HG03558 (cell line): Measurements from ENCODE around the gene MYH14.

ENCODE experiments used
- ATAC-seq: cut with Tn5 transposase; IDR thresholded peaks from one replicate; pipeline ENCODE4 v1.9.1; 2021; ENCODE audit warnings: moderate number of reproducible peaks; ENCODE audit not compliant: unreplicated experiment; ENCODE audit errors: extremely low read depth

MYH14 gene

DNA sequence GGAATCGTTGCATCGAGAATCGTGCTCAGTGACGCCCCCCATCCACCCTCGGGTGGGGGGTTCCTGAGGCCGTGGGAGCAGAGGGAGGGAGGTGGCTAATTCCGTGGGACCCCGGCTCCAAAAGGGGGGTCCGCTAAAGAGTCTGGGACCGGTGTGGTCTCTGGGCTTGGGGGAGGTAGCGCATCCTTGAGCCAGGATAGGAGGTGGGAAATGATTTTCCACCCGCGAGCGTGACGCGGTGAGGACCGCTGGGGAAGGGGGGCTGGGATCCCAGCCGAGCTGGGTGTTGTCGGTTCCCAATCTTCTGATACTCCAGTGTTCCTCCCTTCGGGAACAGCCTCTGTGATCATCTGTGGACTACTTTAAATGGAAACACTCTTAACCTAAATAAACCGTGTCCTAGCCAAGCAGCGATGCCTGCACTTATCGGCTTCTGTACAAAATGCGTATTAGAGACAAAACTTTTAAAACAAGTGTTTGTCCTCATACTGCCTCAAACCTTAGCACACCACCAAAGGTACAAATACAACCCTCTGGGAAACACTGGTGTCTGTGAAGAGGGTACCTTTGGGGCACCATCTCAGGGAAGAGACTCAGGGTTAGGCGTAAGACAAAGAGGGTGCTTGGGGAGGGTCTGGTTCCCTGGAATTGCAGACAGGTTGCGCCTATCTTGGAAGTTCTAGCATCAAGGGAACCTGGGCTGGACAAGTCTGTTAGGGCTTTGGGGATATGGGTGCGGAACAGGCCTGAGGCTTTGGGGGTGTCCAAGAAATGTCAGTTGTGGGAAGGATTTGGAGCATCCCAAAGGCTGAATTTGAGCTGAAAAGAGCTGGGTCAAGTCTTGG is 109.8 kb downstream of the MYH14 start:
- ATAC-seq: no peak

DNA sequence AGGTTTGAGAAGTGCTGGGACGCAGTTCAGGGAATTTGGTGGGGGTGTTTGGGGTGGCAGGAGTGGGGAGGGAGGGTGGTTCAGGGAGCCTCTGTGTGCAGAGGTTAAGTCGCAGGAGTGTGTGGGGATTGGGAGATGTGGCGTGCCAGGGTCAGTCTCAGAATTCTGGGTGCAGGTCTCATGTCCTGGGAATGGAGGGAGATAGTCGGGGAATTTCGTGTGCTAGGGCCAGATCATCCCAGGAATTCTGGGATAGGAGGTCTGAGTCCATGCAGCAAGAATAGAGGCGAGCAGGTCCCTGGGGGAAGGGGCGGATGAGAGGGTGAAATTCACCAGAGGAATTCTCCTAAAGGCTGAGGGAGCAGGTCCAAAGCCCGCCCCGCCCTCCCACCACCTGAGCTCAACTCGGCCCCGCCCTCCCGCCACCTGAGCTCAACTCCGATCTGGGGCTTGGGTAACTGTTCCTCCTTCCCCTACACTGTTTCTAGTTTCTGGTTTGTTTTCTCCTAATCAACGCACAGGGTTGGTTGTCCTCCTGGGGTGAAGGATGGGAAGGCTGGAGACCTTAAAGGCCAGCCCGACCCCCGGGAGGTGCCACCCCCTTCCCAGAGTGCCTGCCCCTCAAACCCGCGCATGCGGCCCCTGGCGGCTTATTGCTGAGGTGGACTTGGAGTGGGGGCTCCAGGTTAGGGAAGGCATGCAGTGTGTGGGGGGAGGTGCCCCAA is 110.6 kb downstream of the MYH14 start:
- ATAC-seq: no peak

DNA sequence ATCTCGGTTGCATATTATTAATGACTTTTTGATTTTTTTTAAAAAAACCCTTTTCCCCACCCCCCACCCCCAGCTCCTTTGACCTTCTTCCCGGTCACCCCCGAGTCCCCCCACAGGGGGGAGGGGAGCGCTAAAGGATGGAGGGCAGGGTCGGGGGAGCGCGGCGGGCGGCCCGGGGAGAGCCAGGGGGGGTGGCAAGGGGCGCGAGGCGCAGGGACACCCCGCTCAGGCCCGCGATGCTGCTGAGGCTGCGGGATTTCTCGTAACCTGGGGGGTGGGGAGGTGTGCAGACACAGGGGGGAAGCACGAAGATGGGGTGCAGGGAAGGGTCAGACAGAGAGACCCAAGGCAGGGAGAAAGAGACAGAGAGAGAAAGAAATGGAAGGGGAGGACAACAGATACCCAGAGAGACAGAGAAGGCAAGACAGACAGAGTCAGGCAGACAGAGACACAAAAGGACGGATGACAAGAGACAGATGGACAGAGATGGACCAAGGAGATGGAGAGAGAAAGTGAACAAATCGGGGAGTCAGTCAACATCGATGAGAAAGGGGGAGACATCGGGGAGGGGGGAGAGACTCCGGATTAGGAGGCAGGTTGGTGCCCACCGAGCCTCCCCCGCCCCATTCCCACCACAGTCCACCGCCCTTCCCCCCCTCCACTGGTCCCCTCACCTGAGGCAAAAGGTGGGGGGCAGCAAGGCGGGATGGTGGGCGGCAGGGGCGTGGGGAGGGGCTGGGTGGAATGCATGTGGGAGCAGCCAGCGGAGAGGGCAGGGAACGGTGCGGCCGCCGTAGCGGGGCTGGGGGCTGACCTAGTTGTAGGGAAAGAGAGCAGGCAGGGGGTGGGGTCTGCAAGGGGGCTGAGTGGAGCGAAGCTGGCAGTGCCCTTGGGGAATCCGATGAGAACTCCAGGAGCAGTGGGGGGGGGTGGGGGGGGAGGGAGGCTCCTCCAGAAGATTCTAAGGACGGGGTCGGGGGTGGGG is 111.6 kb downstream of the MYH14 start:
- ATAC-seq: no peak

DNA sequence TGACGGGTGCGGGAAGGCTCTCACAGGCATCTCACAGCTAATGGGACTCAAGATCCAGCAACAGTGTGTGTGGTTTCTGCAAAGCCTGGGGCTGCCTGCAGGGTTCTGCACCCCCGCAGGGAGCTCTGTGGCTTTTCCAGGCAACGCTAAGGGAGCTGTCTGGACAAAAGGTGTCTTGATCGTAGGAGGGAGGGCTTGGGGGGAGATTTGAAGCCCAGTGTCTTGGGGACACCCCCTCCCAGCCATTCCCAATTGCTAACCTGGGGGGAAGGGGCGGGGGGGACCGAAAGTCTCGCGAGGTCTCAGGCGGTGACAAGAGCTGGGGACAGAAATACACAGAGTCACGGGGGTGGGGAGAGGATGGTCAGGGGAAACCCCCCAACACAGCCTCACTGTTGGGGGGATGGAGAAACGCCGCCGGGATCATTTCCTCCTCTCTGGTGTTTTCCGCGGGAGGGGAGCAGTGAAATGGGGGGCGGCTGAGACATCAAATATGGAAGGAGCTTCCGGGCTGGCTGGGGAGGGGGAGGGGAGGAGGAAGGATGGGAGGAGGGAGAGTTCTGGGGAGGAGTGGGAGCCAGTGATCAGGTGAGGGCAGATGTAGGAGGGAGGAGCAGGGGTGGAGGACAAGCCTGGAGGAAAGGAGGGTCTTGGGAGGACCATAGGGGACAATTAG is 112.5 kb downstream of the MYH14 start:
- no peak for ATAC-seq

DNA sequence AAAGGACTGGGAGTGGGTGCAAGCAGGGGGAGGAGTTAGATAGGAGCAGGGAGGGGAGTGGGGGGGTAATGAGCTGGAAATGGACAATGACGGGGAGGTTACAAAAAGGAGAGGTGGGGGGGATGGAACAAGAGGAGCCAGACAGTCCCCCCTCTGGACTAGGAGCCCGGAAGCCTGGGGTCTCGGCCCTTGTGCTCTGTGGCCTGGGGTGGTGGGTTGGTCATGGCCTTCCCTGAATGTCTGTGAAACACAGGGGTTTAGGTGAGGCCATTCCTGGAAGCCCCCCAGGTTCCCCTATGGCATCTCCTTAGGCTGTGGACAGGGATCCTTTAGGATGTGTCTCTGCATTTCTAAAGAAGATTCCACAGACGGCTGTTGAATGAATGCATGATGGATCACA is 113.7 kb downstream of the MYH14 start:
- no peak for ATAC-seq

DNA sequence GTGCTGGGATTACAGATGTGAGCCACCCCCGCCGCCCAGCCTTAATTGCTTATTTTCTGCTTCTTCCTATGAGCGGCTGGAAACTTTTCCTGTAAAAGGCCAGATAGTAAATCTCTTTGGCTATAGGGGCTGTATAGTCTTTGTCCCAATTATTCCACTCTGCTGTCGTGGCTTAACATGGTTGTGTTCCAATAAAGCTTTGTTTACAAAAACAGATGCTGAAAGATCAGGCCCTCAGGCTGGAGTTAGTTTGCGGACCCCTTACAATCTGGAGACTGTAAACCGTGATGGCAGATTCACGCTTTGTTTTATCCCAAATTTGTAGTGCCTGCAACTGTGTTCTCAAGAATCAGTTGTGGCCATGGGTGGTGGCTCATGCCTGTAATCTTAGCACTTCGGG is 115.0 kb downstream of the MYH14 start:
- ATAC-seq: no peak

DNA sequence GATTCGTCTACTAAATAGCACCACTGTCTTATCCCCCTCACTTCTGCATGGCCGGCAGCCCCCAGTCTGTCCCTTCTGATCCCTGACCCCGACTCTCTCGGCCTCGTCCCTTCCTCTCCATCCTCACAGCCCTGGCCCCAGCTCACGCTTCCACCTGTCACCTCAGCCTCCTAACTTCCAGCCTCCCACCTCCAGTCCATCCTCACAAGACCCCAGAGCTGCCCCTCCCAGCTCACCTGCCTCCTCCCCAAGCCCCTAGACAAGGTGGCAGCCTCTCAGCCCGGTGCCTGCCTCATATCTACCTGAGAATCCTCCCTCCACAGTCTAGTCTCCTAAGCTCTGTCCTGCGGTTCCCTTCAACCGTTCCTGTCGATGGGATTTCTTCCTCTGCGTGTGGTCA is 115.7 kb downstream of the MYH14 start:
- ATAC-seq: no peak

DNA sequence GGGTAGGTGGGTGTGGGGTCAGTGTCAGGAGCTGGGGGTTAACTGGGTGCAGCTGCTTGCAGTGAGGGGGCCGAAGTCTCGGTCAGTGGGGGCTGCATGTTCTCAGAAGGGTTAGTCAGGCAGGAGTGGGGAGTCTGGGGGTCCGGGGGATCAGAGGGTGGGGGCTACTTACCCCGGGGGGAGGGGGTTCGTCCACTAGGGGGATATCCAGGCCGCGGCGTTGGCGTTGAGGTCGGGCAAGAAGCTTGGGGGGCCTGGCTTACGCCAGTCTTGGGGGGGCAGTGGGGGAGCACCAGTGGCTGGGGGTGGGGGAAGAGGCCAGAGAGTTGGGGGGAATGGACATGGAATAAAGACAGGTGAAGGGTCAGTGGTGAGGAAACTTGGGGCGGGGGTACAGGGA is 116.6 kb downstream of the MYH14 start:
- ATAC-seq: no peak

DNA sequence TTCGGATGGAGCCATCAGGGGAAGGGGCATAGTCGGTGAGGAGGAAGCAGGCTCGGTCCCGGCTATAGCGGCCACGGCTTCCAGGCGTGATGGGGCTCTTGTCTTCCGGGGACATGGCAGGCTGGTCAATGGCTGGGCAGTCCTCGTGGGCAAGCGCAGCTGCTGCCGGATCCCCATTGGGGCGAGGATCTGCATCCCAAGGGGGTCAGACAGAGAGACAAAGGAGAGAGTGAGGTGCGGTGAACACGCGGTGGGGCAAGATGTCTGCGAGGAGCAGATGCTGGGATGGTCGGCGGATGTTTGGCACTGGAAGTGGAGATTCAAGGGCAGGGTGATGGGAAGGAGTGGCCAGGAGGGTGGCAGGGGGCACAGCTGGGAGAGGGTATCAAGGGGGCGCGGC is 117.2 kb downstream of the MYH14 start:
- no peak for ATAC-seq

DNA sequence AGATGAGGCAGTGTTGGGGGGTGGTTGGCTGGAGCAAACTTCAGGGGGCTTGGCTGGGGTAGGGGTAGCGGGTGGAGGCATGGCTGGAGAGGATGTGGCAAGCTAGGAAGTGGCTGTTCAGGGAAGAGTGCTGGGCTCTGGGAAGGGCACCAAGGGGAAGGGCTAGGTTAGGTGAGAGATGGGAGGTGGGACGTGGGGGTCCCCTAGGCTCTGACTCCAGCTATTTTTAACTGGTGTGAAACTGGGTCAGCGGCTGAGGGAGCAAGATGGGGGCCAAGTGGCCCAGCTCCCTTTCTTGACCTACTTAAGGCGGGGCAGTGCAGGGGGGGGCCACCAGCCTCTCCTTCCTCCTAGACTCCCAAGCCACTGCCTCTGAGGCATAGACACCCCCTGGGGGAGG is 118.4 kb downstream of the MYH14 start:
- ATAC-seq: no peak

DNA sequence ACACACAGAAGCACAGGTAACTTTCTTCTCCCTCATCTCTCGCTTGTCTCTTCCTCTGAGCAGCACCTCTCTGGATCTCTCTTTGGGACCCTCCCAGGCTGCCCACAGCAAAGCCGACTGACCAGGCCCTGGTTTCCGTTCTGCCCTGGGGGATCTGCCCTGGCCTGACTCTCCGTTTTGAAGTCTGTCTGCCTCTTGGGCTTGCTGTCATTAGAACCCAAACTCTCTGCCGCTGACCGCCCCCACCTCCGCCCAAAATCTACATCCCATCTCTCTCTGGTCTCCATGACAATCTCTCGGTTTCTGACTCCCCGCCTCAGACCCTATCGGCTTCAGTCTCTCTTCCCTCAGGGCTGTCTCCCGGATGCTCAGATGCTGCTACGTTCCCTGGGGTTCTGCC is 118.8 kb downstream of the MYH14 start:
- ATAC-seq: no peak

DNA sequence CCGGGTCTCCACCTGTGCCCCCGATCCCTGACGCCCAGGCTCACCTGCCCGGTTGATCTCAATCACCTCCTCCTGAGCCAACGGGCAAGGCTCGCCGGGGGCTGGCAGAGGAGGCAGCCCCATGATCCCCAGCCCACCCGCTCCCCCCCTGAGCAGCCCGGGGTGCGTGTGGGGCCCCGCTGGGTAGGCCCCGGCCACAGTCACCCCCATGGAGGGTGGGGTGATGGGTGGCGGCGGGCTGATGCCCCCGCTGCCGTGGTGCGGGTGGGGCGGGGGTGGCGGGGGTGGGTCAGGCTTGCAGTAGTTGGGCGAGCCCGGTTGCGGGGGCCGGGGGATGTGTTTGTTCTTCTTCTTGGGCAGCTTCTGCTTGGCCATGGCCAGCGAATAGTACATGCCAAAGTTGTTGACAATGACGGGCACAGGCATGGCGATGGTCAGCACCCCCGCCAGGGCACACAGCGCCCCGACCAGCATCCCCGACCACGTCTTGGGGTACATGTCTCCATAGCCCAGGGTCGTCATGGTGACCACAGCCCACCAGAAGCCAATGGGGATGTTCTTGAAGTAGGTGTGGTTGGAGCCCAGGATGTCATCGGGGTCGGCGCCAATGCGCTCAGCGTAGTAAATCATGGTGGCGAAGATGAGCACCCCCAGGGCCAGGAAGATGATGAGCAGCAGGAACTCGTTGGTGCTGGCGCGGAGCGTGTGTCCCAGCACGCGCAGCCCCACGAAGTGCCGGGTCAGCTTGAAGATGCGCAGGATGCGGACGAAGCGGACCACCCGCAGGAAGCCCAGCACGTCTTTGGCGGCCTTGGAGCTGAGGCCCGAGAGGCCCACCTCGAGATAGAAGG is 119.7 kb downstream of the MYH14 start:
- ATAC-seq: no peak

DNA sequence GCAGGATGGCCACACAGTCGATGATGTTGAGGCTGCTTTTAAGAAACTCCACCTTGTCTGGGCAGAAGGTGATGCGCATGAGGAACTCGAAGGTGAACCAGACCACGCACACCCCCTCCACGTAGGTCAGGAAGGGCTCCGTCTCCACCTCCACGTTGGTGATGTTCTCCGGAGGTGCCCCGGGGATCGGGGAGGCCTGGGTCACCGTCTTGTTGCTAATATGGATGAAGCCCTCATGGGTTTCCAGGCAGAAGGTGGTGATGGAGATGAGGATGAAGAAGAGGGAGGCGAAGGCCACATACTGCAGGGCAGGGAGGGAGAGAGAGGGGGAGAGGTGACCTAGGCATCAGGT is 120.3 kb downstream of the MYH14 start:
- ATAC-seq: no peak

DNA sequence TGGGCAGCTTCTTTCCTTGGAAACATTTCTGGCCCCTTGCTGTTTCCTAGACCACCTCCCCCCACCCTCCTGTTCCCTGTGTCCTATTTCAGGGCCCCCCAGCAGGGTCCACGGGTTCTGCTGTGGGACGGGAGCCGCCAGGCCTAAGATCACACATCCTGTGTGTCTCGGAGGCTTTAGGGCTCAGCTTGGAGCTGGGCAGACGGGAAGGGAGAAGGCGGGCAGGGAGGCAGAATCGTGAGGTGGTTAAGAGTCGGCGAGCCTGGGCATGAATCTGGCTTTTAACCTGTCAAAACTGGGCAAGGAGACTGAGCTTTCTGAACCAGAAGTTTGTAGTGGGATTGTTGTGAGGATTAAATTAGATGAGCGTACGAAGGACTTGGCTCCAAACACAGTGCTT is 120.9 kb downstream of the MYH14 start:
- no peak for ATAC-seq

DNA sequence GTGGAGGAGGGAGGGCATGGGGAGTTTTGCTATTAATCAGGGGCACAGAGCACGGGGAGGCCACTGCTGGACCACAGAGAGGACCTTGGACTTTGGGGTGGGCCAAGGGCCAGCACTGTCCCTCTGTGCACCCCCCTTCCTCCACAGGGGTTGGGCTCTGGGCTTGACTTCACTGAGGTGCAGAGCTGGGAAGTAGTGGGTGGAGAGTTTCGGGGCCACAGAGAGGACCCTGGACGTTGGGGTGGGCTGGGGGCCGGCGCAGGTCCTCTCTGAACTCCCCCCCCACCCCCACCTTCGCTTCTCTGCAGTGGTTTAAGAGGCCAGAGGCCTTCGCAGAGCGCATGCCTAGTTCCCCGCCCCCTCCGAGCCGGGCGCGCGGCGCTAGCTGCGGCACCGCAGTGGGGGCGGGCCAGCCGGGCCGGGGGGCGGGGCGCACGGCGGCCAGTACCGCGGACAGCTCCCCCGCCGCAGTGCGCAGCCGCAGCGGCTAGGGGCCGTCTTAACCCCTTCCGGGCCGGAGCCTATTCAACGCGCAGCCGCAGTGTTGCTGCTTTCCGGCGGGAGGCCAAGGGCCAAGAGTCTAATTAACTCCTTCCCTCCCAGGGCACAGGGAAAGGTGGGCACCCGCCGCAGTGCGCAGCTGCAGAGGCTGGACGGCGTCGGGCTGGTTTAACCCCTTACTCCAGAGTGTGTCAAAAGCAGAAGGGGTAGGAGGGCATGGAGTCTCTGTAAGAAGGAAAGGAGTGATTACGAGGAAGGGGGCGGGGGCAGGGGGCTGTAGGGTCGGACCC is 122.1 kb downstream of the MYH14 start:
- ATAC-seq: no peak

DNA sequence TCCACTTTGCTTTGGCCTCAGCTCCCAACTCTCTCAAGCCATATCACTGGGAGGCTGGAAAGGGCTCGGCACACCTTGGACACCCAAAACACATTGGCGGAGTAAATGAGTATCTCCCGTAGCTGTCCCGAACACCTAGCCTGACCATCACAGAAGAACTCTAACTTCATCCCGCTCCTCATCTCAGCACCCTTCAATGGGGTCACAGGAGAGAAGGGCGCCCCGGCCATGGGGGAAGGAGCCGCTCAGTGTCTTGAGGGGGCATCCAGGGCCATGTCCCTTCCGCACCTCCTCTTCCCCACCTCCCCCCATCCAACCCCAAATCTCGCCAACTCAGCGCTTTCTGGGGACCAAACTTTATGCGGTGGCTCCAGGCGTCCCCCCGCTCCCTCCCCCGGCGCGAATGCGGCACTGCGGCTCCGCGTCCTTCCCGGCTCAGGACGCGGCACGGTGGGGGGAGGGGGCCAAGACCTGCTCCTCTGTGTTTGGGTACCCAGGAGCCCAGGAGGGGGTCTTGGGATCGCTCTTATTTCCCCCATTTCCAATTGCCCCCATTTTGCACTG is 122.8 kb downstream of the MYH14 start:
- no peak for ATAC-seq

DNA sequence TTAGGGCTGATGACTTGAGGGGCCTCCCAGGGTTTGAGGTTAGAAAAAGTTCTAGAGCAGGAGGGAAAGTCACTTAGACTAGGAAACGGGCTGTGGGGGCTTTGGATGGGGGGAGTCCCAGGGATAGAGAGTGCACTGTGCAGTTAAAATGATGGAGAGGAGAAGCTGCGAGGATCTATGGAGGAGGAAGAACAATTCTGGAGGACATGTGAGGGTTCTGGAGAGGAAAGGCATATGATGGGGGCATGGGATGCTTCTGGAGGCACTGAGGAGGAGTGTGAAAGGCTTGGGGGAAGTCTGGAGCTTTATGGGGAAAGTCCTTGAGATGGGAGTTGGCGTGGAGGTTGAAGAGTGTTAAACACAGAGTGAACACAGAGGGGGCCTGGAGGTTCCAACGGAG is 123.6 kb downstream of the MYH14 start:
- ATAC-seq: no peak
